Measurements from ENCODE around the gene IL1RAP.

Gene IL1RAP

DNA sequence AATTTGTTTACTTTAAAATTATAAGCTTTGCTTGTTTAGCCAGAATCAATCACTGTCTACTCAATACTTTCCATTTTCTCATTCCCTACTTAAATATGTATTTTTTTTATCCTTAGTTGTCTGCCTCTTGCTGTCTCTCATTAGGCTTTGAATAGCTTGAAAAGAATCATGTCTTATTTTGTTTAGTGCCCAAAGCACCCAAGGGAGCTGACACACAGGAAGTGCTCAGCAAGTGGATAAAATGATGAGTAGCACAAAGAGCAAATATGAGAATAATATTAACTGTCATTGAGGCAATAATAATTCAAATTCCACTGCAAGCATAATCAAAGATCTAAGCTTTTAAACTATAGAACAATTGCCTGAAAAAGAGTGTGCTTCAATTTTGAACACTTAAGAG lies 19.0 kb upstream of the IL1RAP start:
- H3K27ac ChIP-seq (replicated peaks) = no peak overlapping the region
- no peaks in the 10 kb centered on the region for H3K27me3 ChIP-seq (ENCODE audit: insufficient read depth, poor library complexity, severe bottlenecking)
- no peak for DNase-seq (ENCODE audit: low read depth in 1 of 2, low spot score in 1 of 2)
- TF ChIP-seq, protein P1, sequence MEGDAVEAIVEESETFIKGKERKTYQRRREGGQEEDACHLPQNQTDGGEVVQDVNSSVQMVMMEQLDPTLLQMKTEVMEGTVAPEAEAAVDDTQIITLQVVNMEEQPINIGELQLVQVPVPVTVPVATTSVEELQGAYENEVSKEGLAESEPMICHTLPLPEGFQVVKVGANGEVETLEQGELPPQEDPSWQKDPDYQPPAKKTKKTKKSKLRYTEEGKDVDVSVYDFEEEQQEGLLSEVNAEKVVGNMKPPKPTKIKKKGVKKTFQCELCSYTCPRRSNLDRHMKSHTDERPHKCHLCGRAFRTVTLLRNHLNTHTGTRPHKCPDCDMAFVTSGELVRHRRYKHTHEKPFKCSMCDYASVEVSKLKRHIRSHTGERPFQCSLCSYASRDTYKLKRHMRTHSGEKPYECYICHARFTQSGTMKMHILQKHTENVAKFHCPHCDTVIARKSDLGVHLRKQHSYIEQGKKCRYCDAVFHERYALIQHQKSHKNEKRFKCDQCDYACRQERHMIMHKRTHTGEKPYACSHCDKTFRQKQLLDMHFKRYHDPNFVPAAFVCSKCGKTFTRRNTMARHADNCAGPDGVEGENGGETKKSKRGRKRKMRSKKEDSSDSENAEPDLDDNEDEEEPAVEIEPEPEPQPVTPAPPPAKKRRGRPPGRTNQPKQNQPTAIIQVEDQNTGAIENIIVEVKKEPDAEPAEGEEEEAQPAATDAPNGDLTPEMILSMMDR (IDR thresholded peaks at IDR 0.05; ENCODE audit: insufficient read depth, low read length) = no peak
- TF ChIP-seq SPI1 (IDR thresholded peaks at IDR 0.05; ENCODE audit: borderline replicate concordance, low read depth) = no peak
- H3K4me3 ChIP-seq (replicated peaks; ENCODE audit: insufficient read depth, low read length) = no peak overlapping the region

DNA sequence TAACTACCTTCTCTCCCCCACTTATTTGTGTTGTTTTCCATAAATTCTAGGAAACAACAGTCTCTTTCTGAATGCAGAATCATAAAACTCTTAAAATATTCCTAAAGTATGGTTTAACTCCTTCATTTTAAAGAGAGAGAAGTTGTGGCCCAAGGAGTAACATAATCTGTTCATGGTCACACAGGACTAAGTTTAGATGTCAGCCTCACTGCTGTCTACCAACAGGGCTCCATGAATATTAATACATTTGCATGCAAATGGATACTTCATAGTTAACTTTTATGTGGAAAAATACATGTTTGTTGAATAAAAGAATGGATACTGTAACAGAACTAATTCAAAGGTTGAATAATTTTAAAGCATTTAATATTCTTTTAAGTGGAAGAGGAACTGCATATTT lies 18.5 kb upstream of the IL1RAP start:
- H3K27ac ChIP-seq (replicated peaks) = no peak overlapping the region
- H3K4me3 ChIP-seq (replicated peaks; ENCODE audit: insufficient read depth, low read length) = no peak overlapping the region
- no peak for TF ChIP-seq POLR2AphosphoS5 (IDR thresholded peaks at IDR 0.05; ENCODE audit: low read depth)
- TF ChIP-seq, protein P2, sequence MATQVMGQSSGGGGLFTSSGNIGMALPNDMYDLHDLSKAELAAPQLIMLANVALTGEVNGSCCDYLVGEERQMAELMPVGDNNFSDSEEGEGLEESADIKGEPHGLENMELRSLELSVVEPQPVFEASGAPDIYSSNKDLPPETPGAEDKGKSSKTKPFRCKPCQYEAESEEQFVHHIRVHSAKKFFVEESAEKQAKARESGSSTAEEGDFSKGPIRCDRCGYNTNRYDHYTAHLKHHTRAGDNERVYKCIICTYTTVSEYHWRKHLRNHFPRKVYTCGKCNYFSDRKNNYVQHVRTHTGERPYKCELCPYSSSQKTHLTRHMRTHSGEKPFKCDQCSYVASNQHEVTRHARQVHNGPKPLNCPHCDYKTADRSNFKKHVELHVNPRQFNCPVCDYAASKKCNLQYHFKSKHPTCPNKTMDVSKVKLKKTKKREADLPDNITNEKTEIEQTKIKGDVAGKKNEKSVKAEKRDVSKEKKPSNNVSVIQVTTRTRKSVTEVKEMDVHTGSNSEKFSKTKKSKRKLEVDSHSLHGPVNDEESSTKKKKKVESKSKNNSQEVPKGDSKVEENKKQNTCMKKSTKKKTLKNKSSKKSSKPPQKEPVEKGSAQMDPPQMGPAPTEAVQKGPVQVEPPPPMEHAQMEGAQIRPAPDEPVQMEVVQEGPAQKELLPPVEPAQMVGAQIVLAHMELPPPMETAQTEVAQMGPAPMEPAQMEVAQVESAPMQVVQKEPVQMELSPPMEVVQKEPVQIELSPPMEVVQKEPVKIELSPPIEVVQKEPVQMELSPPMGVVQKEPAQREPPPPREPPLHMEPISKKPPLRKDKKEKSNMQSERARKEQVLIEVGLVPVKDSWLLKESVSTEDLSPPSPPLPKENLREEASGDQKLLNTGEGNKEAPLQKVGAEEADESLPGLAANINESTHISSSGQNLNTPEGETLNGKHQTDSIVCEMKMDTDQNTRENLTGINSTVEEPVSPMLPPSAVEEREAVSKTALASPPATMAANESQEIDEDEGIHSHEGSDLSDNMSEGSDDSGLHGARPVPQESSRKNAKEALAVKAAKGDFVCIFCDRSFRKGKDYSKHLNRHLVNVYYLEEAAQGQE (IDR thresholded peaks at IDR 0.05; ENCODE audit: insufficient replicate concordance, low read depth) = no peak
- no peak for TF ChIP-seq SPI1 (IDR thresholded peaks at IDR 0.05; ENCODE audit: borderline replicate concordance, low read depth)
- TF ChIP-seq, protein P1 (IDR thresholded peaks at IDR 0.05; ENCODE audit: insufficient read depth, low read length) = no peak
- no peak for TF ChIP-seq GABPA (IDR thresholded peaks at IDR 0.05; ENCODE audit: low read depth)
- no peaks in the 10 kb centered on the region for H3K27me3 ChIP-seq (ENCODE audit: insufficient read depth, poor library complexity, severe bottlenecking)
- DNase-seq (ENCODE audit: low read depth in 1 of 2, low spot score in 1 of 2) = no peak

DNA sequence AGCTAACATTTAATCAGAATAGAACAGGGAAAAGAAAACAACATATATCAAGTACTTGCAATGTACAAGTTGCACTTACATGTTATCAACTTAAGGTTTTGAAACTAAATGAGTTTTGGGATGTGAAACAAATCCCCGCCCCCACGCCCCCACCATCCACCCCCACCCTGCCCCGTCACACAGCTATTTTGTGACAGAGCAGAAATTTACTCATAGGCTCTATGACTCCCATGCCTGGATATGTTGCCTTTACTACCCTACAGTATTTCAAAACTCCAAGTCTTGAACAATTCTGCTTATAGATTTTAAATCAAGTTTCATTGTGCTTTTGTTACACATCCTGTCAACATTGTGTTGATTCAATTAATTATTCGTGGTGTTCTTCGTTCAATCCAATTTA lies 18.1 kb upstream of the IL1RAP start:
- TF ChIP-seq GABPA (IDR thresholded peaks at IDR 0.05; ENCODE audit: low read depth) (no peak), POLR2AphosphoS5 (IDR thresholded peaks at IDR 0.05; ENCODE audit: low read depth) (no peak), SPI1 (IDR thresholded peaks at IDR 0.05; ENCODE audit: borderline replicate concordance, low read depth) (no peak)
- TF ChIP-seq, protein P1 (IDR thresholded peaks at IDR 0.05; ENCODE audit: insufficient read depth, low read length) = no peak
- TF ChIP-seq, protein P2 (IDR thresholded peaks at IDR 0.05; ENCODE audit: insufficient replicate concordance, low read depth) = no peak
- Histone ChIP-seq H3K27me3 (ENCODE audit: insufficient read depth, poor library complexity, severe bottlenecking) (no peaks in the 10 kb centered on the region), H3K27ac (replicated peaks) (no peak overlapping the region), H3K4me3 (replicated peaks; ENCODE audit: insufficient read depth, low read length) (no peak overlapping the region)
- DNase-seq (ENCODE audit: low read depth in 1 of 2, low spot score in 1 of 2) = no peak

DNA sequence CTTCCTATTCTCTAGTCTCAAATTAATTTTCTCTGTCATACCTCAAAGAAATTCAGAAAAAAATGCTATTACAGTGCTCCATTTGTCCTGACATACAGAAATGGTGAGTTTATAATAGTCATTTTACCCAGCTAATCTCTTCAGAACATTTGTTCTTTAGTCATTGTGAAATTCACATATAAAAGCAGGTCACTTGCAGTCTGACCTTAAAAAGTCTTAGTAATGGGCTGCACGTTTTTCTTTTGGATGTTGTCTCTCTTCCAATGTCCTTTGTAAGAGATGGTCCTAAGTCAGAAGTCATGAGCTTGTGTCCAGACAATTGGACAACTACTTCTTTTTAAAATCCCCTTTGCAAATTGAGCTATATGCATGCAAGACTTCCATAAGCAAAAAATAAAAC lies 17.0 kb upstream of the IL1RAP start:
- Histone ChIP-seq H3K4me3 (replicated peaks; ENCODE audit: insufficient read depth, low read length) (no peak overlapping the region), H3K27me3 (ENCODE audit: insufficient read depth, poor library complexity, severe bottlenecking) (no peaks in the 10 kb centered on the region), H3K27ac (replicated peaks) (no peak overlapping the region)
- DNase-seq (ENCODE audit: low read depth in 1 of 2, low spot score in 1 of 2) = no peak
- TF ChIP-seq, protein P2 (IDR thresholded peaks at IDR 0.05; ENCODE audit: insufficient replicate concordance, low read depth) = no peak
- TF ChIP-seq GABPA (IDR thresholded peaks at IDR 0.05; ENCODE audit: low read depth) (no peak), SPI1 (IDR thresholded peaks at IDR 0.05; ENCODE audit: borderline replicate concordance, low read depth) (no peak), POLR2AphosphoS5 (IDR thresholded peaks at IDR 0.05; ENCODE audit: low read depth) (no peak)
- TF ChIP-seq, protein P1 (IDR thresholded peaks at IDR 0.05; ENCODE audit: insufficient read depth, low read length) = no peak
